ENCODE measurements around the gene ADAMTS17.

The ADAMTS17 gene

GRCh38 chr15:100058458-100058857 lies 283.3 kb downstream of the ADAMTS17 start:
- in situ Hi-C loops (cut with HindIII; ENCODE audit: low sequenced_read_pairs), result no loop called here

GRCh38 chr15:100057281-100057680 lies 284.5 kb downstream of the ADAMTS17 start:
- in situ Hi-C loops (cut with HindIII; ENCODE audit: low sequenced_read_pairs), result no loop called here

- in situ Hi-C loops (cut with HindIII; ENCODE audit: low sequenced_read_pairs), result no loop called here
Observed at GRCh38 chr15:100056411-100057072, 285.2 kb downstream of the ADAMTS17 start.

GRCh38 chr15:100055821-100056220 lies 286.0 kb downstream of the ADAMTS17 start:
- in situ Hi-C loops (cut with HindIII; ENCODE audit: low sequenced_read_pairs), result no loop called here

GRCh38 chr15:100054539-100054938 lies 287.2 kb downstream of the ADAMTS17 start:
- in situ Hi-C loops (cut with HindIII; ENCODE audit: low sequenced_read_pairs), result no loop called here

- in situ Hi-C loops (cut with HindIII; ENCODE audit: low sequenced_read_pairs), result no loop called here
Observed at GRCh38 chr15:100053474-100054121, 288.2 kb downstream of the ADAMTS17 start.

- in situ Hi-C loops (cut with HindIII; ENCODE audit: low sequenced_read_pairs), result no loop called here
Observed at GRCh38 chr15:100052716-100053473, 288.9 kb downstream of the ADAMTS17 start.

GRCh38 chr15:100050877-100051786 lies 290.6 kb downstream of the ADAMTS17 start:
- in situ Hi-C loops (cut with HindIII; ENCODE audit: low sequenced_read_pairs), result no loop called here

GRCh38 chr15:100049936-100050876 lies 291.6 kb downstream of the ADAMTS17 start:
- in situ Hi-C loops (cut with HindIII; ENCODE audit: low sequenced_read_pairs), result no loop called here

- in situ Hi-C loops (cut with HindIII; ENCODE audit: low sequenced_read_pairs), result no loop called here
Observed at GRCh38 chr15:100049483-100049882, 292.3 kb downstream of the ADAMTS17 start.

- in situ Hi-C loops (cut with HindIII; ENCODE audit: low sequenced_read_pairs), result no loop called here
Observed at GRCh38 chr15:100048736-100049135, 293.0 kb downstream of the ADAMTS17 start.

GRCh38 chr15:100043692-100044091 lies 298.1 kb downstream of the ADAMTS17 start:
- in situ Hi-C loops (cut with HindIII; ENCODE audit: low sequenced_read_pairs), result no loop called here

- in situ Hi-C loops (cut with HindIII; ENCODE audit: low sequenced_read_pairs), result no loop called here
Observed at GRCh38 chr15:100043068-100043641, 298.6 kb downstream of the ADAMTS17 start.

- in situ Hi-C loops (cut with HindIII; ENCODE audit: low sequenced_read_pairs), result no loop called here
Observed at GRCh38 chr15:100042558-100042957, 299.2 kb downstream of the ADAMTS17 start.

GRCh38 chr15:100041127-100041828 lies 300.5 kb downstream of the ADAMTS17 start:
- in situ Hi-C loops (cut with HindIII; ENCODE audit: low sequenced_read_pairs), result no loop called here

- in situ Hi-C loops (cut with HindIII; ENCODE audit: low sequenced_read_pairs), result no loop called here
Observed at GRCh38 chr15:100039994-100040393, 301.8 kb downstream of the ADAMTS17 start.

GRCh38 chr15:100038736-100039135 lies 303.0 kb downstream of the ADAMTS17 start:
- in situ Hi-C loops (cut with HindIII; ENCODE audit: low sequenced_read_pairs), result no loop called here

GRCh38 chr15:100037901-100038300 lies 303.9 kb downstream of the ADAMTS17 start:
- in situ Hi-C loops (cut with HindIII; ENCODE audit: low sequenced_read_pairs), result no loop called here

- in situ Hi-C loops (cut with HindIII; ENCODE audit: low sequenced_read_pairs), result no loop called here
Observed at GRCh38 chr15:100036015-100036414, 305.8 kb downstream of the ADAMTS17 start.
